ENCODE measurements around the gene AKR1B15. TPM values are rescaled to one million over a fixed set of nuclear protein-coding genes. Genes with fewer than 3 reads are reported as not detected.

AKR1B15 gene
- total RNA-seq, 1 donor from 2014 or later: not detected

Other genes starting within 250 kb of the AKR1B15 start
- 5.8 TPM for gene SLC35B4, start 232.2 kb upstream of the AKR1B15 start, total RNA-seq
- gene AKR1B1, start 90.0 kb upstream of the AKR1B15 start, total RNA-seq: 208 TPM
- 0.40 TPM for gene AKR1B10, start 21.5 kb upstream of the AKR1B15 start, total RNA-seq
- 12.3 TPM for gene BPGM, start 97.7 kb downstream of the AKR1B15 start, total RNA-seq
- 86.1 TPM for gene CALD1, start 230.5 kb downstream of the AKR1B15 start, total RNA-seq

Data from Right ventricle myocardium superior (tissue), 1 donor.